Heart left ventricle (tissue), 16 donors: ENCODE data around the gene NAGPA. TPM values are rescaled to one million over a fixed set of nuclear protein-coding genes. Genes with fewer than 3 reads are reported as not detected.

Source experiments
- ATAC-seq, 4 donors: fragments of 200-7000 bp; cut with Tn5 transposase; one replicate each; pipeline ENCODE4 v1.9.1; 2020 to 2022; ENCODE audit warnings: moderate library complexity in 4 of 4, mild to moderate bottlenecking in 3 of 4, moderate number of reproducible peaks in 1 of 4
- DNase-seq, 5 donors: peaks; one replicate each; pipeline ENCODE4 v3.0.0-alpha.2; 2020
- H3K27ac ChIP-seq, 12 donors: fragments of 200-600 bp; sonication (generic) in 4 of 12; one replicate each; pipeline versions ENCODE4 v1.5.0 to v1.8.0; 2016 to 2022; ENCODE audit warnings: mild to moderate bottlenecking in 2 of 12
- H3K27me3 ChIP-seq, 9 donors: fragments of 200-600 bp; sonication (generic) in 2 of 9; one replicate each; pipeline versions ENCODE4 v1.5.1 to v1.8.0; 2016 to 2022; ENCODE audit warnings: mild to moderate bottlenecking in 3 of 9
- H3K36me3 ChIP-seq, 9 donors: fragments of 200-600 bp; sonication (generic) in 2 of 9; one replicate each; pipeline versions ENCODE4 v1.5.0 to v1.8.0; 2018 to 2022; ENCODE audit warnings: mild to moderate bottlenecking in 2 of 9
- H3K4me1 ChIP-seq, 12 donors: fragments of 200-600 bp; sonication (generic) in 4 of 12; one replicate each; pipeline versions ENCODE4 v1.5.0 to v1.8.0; 2016 to 2022; ENCODE audit warnings: mild to moderate bottlenecking in 3 of 12
- H3K4me3 ChIP-seq, 12 donors: fragments of 200-600 bp; sonication (generic) in 4 of 12; one replicate each; pipeline versions ENCODE4 v1.5.0 to v1.8.0; 2017 to 2022; ENCODE audit warnings: mild to moderate bottlenecking in 9 of 12, moderate library complexity in 4 of 12
- H3K9me3 ChIP-seq, 12 donors: fragments of 200-600 bp; sonication (generic) in 4 of 12; one replicate each; pipeline versions ENCODE4 v1.5.0 to v1.8.0; 2016 to 2022; ENCODE audit warnings: mild to moderate bottlenecking in 1 of 12
- CTCF ChIP-seq, 12 donors: fragments of 200-600 bp; sonication (generic) in 4 of 12; IDR thresholded peaks; one replicate each; pipeline versions ENCODE4 v1.5.0 to v1.8.0; 2018 to 2022; ENCODE audit warnings: antibody characterized with exemption in 12 of 12, mild to moderate bottlenecking in 5 of 12
- POLR2A ChIP-seq, 2 donors: fragments of 450-650 bp; IDR thresholded peaks; one replicate each; pipeline ENCODE4 v1.6.1; 2017; ENCODE audit warnings: antibody characterized with exemption in 2 of 2, mild to moderate bottlenecking in 2 of 2, moderate library complexity in 2 of 2
- WGBS, 4 donors: extraction: QIAGEN DNeasy Blood & Tissue Kit in 2 of 4; methylation state at CpG; one replicate each; pipeline versions ENCODE4 v1.1.5 to v1.1.7; 2013 to 2018; 5-methylcytosine and 5-hydroxymethylcytosine counted together
- intact Hi-C, 10 donors: fragments of 100-400 bp; cut with DNase I; formaldehyde crosslinking; loops; one replicate each; pipeline versions ENCODE4 v1.11.1 to v1.14.2; 2022
- polyA plus RNA-seq, 2 donors: library from polyadenylated mRNA; stranded (reverse); fragments of 200-250 nt; gene quantifications; one replicate each; pipeline ENCODE4 v1.2.3, GENCODE V29; 2013
- total RNA-seq, 9 donors: library from RNA; depleted of rRNA in 2 of 9; stranded (reverse); fragments of >200 nt in 2 of 9; fragmentation: NEBNext Ultra II Directional in 3 of 9; extraction: Animal tissue kit (Norgen Biotek cat#: 25700) in 3 of 9; gene quantifications; one replicate each; pipeline versions ENCODE4 v1.1.0 to v1.2.4, GENCODE V29; 2016 to 2023
- donor health status: ischemic (EF 13 %, LVEDD 7.1; RV severe dilation, severe dysfunction).
- donor health status: healthy with polysubstance abuse.
- donor health status: DM: no; HTN: yes; CAD: no.
- donor health status: DM: no; HTN: no; CAD: no.
- donor health status: ischemic (EF 25% LVEDD 6.9; RV normal size, moderate dysfunction).
- donor health status: ischemic (EF 25% LVEDD 5.7; RV mildly dilated, moderate dysfunction).
- donor health status: healthy.
- donor health status: DM: yes; HTN: yes; CAD: no.
- donor health status: ischemic (EF 35%, LVEDD 5.7; RV mildly dilated, moderate dysfunction).
- donor health status: nonischemic (EF 11% LVEDD 7.7; RV severe dilation, severe dysfunction).
- donor health status: DM: yes; HTN: yes; CAD: no.
- donor health status: PGD.
- donor health status: ischemic (EF 29% LVEDD 5.4; RV normal size, mild dysfunction).
- donor health status: nonischemic (EF 23%, LVEDD 6.1; RV moderate dilation, normal function).

NAGPA gene
- total and polyA plus RNA-seq, 11 donors, result 3.8 to 14.6 (median 7.8) TPM

GRCh38 chr16:5060073-5060641 lies 26.4 kb upstream of the NAGPA start:
- Histone ChIP-seq H3K4me1 (peaks cover 0 to 9% (median 0%) of the 10 kb centered on the region in 12 donors), H3K36me3 (no peaks in the 10 kb centered on the region), H3K9me3 (no peaks in the 10 kb centered on the region), H3K4me3 (no peak overlapping the region), H3K27ac (no peak overlapping the region), H3K27me3 (no peaks in the 10 kb centered on the region)
- no peak for DNase-seq
- no peak for ATAC-seq
- intact Hi-C loops, result no loop called here
- TF ChIP-seq CTCF (IDR thresholded peaks at IDR 0.05) (no peak), POLR2A (IDR thresholded peaks at IDR 0.05) (no peak)
- 80 to 85% (median 81%) methylated on average over 10 of the region's 10 CpGs for WGBS, 4 donors

- 73 to 83% (median 76%) methylated on average over 6 of the region's 6 CpGs for WGBS, 4 donors
- no peak for ATAC-seq
- Histone ChIP-seq H3K9me3 (no peaks in the 10 kb centered on the region), H3K36me3 (no peaks in the 10 kb centered on the region), H3K27me3 (no peaks in the 10 kb centered on the region), H3K4me3 (no peak overlapping the region), H3K4me1 (peaks cover 0 to 9% (median 0%) of the 10 kb centered on the region in 12 donors), H3K27ac (no peak overlapping the region)
- intact Hi-C loops, result no loop called here
- no peak for TF ChIP-seq CTCF (IDR thresholded peaks at IDR 0.05)
- TF ChIP-seq POLR2A (IDR thresholded peaks at IDR 0.05), result no peak
- no peak for DNase-seq
These were observed 25.8 kb upstream of the NAGPA start for GRCh38 chr16:5059386-5060072.

- ATAC-seq (peak; percentile 38 to 89 (median 78)), DNase-seq (peak in 3 of 5 donors; percentile 35 to 52 (median 37))
- no peaks in the 10 kb centered on the region for H3K27me3 ChIP-seq
- H3K27ac ChIP-seq, result peak overlapping the region in 1 of 12 donors; percentile 62
- no peak for TF ChIP-seq POLR2A (IDR thresholded peaks at IDR 0.05)
- TF ChIP-seq CTCF (IDR thresholded peaks at IDR 0.05), result peak in 4 of 12 donors; percentile 11 to 38 (median 26)
- H3K36me3 ChIP-seq, result no peaks in the 10 kb centered on the region
- H3K4me1 ChIP-seq, result peaks cover 0 to 9% (median 0%) of the 10 kb centered on the region in 12 donors
- no peak overlapping the region for H3K4me3 ChIP-seq
- intact Hi-C loops, result no loop called here
- no peaks in the 10 kb centered on the region for H3K9me3 ChIP-seq
- WGBS, 4 donors, result 24 to 52% (median 34%) methylated on average over 3 to 7 of the region's 7 CpGs
These were observed 24.7 kb upstream of the NAGPA start for GRCh38 chr16:5058476-5058875.

- Histone ChIP-seq H3K4me3 (no peak overlapping the region), H3K4me1 (peaks cover 0 to 9% (median 0%) of the 10 kb centered on the region in 12 donors), H3K27ac (no peak overlapping the region), H3K9me3 (no peaks in the 10 kb centered on the region), H3K27me3 (no peaks in the 10 kb centered on the region), H3K36me3 (no peaks in the 10 kb centered on the region)
- intact Hi-C loops, result no loop called here
- 14 to 27% (median 21%) methylated on average over 10 to 11 of the region's 11 CpGs for WGBS, 4 donors
- TF ChIP-seq POLR2A (IDR thresholded peaks at IDR 0.05) (no peak), CTCF (IDR thresholded peaks at IDR 0.05) (peak in 7 of 12 donors; percentile 7 to 38 (median 24))
- DNase-seq, result no peak
- peak in 1 of 4 donors; percentile 41 for ATAC-seq
These were observed 22.6 kb upstream of the NAGPA start for GRCh38 chr16:5056352-5056751.
